Mucosa of gallbladder (tissue), 1 donor: ENCODE data around the gene EPHB1. TPM values are rescaled to one million over a fixed set of nuclear protein-coding genes. Genes with fewer than 3 reads are reported as not detected.

Experiments
- DNase-seq: peaks from one replicate; pipeline ENCODE4 v3.0.0-alpha.2; 2020; ENCODE audit warnings: low spot score
- total RNA-seq: library from RNA; stranded (reverse); gene quantifications from one replicate; pipeline ENCODE4 v1.2.1, GENCODE V29; 2021
- donor health status: DM: no; HTN: no; CAD: no.

The EPHB1 gene
- total RNA-seq, 1 donor from 2014 or later: 2.0 TPM

DNA sequence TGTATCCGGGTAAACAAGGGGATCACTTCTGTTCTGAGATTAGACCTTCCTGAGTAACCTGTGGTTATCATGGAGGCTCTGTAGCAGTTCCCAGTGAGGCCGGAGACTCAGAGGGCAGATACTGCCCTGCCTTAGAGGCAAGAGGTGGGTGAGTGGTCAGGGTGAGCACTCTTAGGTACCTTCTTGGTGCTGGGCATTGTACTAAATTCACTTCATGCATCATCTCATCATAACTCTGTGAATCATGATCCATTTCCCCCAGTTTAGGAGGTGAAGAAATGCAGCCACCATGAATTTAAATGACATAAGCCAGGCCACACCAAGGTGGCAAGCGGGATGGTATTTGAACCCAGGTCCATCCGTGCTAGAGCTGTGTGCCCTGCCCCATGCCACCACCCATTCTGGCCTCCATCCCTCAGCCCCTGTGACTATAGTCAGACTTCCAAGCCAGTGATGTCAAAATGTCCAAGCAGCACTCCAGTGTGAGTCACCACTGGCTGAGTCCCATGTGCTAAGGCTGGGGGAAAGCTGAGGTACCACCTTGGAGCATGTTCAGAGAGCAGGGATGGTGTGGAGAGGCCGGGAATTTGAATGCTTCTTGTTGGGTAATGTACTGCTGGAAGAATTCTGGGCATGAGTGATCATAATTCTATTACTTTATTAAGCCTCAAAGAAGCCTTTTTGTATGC is 88.8 kb downstream of the EPHB1 start:
- no peak for DNase-seq

DNA sequence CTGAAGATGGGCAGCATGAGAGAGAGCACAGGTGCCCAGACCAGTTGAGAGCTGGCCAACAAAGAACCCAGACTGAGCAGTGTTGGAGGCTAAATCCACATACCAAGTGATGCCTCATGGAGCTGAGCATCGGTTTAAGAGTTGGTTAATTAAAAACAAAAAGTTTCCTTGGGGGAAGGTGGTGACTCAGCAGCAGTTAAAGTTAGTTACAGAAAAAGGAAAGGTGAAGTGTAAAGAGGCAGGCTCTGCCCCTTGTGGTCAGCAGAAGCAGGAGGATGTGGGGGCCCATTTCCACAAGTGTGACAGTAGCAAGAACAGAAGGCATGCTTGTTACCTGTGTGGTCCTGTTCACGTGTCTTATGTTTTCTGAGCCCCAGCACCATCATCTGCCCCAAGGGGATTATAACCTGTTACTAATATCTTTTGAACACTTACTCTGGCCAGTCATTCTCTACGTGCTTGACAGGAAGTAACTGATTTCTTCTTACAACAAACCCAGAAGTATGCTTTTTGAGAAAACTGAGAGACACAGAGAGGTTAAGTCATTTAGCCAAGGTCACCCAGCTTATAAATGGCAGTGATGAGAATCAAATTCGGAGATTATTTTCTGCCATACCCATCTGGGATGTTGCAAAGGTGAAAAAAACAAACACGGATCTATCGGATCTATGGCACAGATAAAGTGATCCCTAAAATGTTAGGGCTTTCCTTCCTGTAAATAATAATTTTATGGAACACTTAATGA is 91.0 kb downstream of the EPHB1 start:
- no peak for DNase-seq

DNA sequence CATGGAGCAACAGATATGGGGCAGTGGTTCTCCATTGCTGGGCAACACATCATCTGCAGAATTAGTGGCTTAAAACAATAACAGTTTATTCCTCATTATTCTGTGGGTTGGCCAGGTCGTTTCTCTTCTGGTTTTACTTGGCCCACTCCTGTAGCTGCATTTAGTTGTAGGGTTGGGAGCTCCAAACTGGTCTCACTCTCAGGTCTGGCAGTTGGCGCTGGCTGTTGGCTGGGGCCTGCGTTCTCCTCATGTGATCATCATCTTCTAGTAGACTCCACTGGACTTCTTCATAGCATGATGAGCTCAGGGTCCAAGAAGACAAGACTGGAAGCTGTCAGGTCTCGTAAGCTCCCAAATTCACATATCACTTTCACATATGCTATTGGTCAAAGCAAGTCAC is 91.9 kb downstream of the EPHB1 start:
- no peak for DNase-seq

DNA sequence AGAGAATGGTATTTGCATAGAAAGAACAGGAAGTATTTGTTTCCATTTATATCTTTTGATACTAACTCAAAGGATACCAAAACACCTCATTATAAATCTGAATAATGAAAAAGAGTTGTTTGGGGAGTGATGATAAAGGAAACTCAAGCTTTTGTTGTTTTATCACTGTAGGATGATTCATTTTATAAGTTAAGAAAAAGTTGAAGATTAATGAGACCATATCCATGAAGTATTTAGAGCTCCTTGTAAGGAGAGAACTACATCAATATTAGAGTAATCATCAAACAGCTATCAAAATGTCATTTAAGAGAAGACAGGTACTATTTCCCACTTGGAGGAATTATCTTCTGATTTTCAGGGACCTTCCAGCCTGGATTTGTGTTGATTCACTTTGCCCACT is 92.5 kb downstream of the EPHB1 start:
- DNase-seq: no peak

DNA sequence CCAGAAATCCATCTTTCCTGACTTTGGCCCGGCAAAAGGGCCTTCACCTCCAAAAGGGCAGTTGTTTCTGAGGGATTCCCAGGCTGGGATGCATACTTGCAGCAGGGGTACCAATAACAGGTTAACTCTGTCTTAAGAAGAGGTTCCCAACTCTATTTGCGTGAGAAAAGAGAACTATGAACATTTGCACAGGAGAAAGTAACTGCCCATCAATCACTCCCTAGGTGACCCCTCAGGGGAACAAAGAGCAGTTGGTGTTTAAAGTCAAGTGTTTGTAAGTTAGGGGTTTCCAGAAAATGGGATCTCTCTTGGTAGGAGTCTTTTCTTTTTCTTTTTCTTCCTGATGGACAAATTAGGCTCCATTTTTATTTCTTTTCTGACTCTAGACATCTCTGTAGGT is 97.3 kb downstream of the EPHB1 start:
- DNase-seq: no peak

DNA sequence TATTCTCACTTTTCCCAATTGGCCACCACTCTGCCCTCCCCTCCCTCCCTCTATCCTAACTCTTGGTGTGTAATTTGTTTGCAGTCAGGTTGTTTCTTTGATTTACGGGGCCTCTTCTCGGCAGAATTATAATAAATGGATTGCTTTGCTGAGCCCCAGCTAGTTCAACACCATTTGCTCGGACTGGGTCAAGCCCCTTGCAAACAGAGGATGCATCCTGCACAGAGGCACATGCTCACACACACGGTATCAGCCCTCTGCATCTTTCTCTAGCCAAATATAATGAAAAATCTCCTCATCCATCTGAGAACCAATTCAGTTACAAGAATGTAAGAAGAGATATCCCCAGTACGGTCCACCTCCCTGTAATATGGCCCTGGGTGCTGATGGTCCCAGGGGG is 97.7 kb downstream of the EPHB1 start:
- no peak for DNase-seq

DNA sequence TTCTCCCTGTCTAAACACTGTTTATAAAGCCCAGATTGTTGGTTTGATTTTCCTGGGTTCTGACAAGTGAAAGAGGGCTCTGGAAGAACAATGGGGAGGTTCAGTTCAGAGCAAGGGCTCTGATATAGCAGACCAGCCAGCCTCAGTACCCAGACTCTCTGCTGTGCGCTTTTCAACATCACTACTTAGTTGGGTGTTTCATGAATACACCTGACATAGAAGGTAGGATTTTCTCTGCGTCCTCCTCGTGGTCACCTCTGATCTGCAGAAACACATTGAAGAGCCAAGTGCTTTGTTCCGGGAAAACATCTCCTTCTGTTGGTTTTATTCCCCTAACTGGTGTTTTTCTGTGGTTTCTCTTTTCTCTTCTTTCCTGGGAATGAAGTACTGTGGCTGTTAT is 99.5 kb downstream of the EPHB1 start:
- no peak for DNase-seq

DNA sequence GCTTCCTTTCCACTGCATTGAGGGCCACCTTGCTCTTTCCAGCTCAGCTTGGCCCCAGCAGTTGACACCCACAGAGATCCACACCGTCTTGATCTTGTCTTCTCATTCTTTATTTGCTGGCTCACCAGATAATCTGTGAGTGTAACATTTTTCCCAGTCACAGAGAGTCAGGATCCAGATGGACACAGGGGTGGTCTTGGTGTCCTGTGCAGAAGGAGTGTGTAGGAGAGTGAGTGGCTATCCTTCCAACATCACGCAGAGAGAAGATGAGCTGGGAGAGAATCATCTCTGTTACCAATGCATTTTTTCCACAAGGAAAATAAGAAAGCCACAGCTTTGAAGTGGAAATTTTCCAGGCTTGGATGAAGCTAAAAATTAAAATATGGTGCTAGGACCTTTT is 100.1 kb downstream of the EPHB1 start:
- DNase-seq: no peak

DNA sequence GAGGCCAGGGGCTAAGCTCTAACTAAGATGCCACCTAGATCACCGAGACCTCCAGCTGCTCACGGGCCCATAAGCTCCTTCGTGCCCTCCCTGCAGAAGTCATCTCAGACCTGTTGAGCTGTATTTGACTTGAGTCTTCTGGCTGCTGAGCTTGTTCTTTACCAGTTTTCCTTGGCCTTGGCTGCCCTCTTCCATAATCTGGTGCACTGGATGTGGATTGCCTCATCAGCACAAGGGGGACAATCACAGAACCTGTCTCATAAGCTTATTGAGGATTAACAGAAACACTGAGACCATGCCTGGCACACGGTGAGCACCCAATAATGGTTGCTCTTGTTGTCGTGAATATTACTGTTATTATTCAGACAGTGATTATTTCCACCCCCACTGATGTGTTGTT is 101.1 kb downstream of the EPHB1 start:
- DNase-seq: no peak

DNA sequence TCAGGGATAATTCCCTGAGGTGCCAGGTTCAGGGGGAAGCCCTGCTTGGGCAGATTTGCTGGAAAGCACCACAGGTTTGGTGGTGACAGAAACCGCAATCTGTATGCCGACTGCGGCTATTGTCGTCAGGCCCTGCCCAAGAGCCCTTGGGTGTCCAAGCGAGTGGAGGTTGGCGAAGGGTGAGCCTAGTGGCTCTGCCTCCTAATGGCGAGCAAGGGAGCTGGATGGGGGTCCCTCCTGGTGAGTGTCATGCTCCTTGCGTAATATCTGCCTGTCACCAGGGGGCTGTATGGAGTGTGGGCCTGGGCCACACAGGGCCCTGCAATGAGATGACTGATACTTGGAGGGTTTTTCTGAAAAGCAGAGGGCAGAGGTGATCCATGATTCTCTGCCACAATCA is 101.6 kb downstream of the EPHB1 start:
- no peak for DNase-seq

DNA sequence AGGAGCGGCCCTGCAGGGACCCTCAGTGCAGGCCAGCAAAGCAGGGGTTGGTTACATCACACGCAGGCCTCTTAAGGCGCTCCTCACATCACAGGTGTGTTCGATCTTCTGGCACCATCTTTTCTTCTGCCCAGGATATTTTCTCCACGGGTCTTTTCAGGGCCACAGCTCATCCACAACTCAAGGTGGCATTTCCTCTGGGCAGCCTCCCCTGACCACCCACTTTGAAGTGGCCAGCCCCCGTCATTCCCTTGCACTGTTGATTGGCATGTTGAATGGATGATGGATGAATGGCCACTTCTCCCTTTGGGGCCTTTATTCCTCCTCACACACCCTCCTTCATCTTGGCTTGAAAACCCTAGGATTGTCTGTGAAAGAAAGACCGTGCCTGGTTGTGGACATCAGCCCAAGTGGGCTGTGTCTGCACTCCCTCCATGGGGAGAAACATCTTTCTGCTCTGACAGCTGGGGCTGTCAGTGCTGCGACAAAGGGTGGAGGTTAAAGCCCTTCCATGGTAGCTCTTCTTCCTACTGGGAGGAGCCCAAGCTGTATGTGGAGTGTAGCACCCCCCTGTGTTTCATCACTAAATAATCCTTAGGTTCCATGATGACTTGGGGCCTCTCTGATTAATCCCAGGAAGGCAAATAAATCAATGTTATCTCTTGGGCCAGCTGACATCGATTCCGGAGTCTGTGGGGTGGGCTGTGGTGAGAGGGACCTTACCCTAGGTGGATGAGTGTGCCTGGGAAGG is 102.5 kb downstream of the EPHB1 start:
- no peak for DNase-seq

DNA sequence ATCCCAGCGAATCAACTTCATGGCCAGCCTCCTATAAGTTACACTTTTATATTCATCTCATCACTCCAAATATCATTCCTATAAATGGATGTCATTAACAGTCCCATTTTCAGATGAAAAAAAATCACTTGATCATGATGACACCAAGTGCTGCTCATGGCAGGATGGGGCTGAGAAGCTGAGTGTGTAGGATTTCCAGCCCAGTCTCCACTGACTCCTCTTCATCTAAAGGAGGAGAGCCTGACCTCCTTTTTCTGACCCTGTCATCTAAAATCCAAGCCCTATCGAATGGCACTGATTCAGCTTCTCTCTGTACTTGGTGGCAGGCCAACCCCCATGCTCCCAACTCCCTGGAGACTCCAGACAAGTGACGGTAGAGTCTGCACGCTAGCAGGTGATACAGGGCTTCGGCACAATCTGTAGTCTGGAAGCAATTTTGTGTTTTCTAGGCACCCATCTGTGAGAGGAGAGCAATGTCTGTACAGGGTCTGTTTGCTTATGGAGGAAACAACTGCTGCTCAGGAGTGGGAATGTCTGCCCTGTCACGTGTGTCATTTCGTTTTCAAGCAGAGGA is 103.2 kb downstream of the EPHB1 start:
- no peak for DNase-seq

DNA sequence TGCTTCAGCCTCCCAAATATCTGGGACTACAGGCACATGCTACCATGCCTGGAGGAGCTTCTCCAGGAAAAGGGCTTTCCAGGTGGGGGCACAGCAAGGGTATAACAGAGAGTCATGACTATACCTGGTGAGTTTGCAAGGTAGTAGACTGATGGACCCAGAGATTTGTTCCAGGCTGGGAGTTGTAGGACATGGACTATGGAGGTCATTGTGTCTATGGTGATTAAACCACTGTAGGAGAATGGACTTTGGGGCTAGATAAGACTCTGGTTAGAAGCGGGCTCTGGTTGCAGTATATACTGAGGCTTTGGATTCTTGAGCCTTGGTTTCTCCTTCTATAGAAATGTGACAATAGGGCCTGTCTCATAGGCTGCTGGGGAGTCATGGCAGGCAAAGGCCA is 104.7 kb downstream of the EPHB1 start:
- DNase-seq: no peak

DNA sequence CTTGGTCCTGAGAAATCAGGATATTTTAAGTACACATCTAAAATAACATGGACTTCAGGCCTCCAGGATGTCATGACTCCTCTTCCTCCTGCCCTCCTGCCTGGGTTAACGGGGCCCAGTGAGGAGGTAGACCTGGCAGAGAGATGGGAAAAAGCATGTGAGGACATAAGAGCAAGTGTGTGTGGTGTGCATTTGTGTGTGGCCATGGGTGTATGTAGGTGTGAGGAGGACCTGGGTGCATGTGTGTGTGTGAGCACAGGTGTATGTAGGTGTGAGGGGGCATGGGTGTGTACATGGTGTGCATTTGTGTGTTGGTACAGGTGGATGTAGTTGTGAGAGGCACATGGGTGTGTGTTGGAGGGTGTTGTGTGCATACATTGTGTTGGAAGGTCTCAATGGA is 105.4 kb downstream of the EPHB1 start:
- no peak for DNase-seq

DNA sequence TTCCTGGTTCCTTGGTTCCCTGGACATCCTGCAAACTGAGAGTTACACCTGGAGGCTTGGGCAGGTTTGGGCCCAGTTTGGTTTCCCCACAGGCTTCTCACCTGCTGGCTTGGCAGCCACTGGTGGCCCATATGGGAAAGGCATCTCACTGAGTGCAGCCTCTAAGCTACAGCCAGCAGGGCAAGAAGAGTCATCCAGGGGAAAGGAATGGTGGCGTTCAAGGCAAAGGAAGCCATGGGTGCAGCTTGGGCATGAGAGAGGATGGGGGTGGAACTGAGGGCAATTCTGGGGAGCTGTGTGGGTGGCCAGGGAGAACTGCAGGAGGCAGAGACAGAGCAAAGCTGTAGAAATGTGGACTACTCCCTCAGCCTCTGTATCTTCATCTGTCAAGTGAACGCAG is 106.4 kb downstream of the EPHB1 start:
- no peak for DNase-seq

DNA sequence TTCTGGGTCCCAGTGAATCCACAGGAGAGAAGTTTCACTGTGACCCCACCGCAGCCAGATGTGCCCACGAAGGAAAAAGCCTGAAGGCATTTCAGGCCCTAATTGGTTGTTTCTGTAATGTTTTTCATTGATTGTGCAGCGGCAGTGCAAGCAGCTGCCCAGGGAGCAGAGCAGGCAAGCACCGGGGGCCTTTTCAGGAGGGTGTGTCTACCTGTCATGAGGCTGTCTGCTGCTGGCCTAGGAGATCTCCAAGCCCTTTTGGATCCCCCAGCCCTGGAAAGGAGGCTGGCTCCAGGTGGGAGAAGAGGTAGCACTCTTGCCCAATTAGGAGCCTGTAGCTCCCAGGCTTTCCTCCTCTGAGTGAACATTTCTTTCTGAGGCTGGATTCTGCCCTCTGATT is 108.8 kb downstream of the EPHB1 start:
- no peak for DNase-seq

DNA sequence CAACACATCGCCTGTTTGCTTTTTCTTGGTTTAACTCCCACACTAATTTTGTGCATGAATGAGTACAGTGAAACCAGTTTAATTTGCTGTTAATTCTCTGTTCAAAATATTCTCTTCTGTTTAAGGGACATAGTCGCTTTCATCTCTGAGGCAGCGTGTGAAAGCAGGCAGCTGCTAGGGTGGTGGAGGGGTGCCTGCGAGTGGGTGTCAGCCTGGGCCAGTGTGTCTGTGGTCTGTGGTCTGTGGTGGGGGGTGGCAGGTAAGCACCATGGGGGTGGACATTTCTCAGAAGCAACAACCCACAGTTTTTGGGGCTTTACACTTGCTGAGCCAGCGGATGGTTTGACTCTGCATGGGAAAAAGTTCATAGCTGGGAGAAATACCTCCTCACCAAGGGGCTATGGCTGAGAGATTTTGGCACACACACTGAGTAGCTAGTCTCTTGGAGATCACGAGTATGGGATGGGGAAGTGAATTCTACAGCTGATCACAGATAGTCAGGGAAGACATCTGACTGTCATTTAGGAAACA is 109.2 kb downstream of the EPHB1 start:
- DNase-seq: no peak

DNA sequence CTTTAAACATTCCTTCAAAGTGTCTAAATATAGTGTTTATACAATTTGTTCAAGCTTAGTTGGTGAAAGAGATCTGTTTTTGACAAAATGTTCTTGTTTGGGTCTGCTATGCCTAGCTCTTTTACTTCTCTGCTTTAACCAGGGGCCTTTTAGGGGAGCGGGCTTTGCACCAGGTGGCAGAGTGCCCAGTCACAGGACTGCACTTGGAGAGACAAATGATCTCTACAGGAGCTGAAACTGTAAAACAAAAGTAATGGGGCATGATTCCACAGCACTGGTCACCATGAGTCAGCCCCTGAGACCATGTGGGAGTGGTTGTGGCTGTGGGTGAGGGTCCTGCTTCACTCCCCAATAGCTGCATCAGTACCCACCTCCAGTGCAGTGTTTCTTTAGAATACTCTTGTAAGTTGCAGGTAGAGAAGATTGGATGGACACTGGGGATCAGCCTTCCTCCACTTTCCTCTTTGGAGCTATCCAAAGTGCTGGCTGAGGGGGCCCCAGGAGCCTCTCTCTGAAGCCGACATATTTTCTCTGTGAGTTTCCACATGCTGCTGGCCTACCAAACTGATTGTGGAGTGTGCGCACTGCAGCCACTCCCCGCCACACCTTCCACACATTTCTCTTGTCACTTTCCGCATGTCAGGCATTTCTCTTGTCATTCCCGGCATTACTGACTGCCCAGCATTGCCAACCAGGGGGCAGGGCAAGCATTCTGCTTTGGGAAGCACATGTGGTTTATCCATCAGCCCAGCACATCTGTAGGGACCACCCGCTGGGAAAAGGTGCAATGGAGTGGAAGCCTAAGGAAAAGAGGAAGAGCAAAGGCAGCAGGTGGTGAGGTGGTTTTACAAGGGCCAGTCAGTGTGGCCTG is 110.0 kb downstream of the EPHB1 start:
- DNase-seq: no peak

DNA sequence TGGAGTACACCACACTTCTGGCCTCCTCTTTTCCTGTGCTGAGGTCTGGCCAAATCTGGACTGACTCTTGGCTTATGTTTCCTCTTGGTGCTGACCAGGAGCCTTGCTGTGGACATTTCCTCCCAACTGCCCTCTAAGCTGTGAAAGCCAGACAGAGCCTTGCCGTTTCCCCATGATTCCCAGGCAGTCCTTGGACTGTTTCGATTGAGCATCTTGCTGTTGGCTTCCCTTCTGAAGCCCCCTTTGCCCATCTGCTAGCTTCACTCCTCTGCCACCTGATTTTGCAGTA is 110.5 kb downstream of the EPHB1 start:
- no peak for DNase-seq

DNA sequence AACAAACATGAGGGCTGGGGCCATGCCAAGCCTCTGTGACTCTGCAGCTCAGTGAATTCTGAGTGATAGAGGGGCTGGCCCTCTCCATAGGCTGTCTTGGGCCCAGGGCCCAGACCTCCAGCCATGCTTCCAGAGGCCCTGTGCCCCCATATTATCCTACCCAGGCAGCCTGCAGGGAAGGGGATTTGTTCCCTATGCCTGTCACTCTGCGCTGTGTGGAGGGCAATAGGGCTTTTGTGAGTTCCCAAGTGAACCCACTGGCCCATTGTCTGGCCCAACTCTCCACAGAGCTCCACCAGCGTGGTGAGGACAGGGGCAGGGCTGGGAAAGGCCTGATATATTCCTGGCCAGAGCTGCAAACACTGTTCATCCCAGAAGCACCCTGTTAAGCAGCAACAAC is 113.2 kb downstream of the EPHB1 start:
- no peak for DNase-seq

DNA sequence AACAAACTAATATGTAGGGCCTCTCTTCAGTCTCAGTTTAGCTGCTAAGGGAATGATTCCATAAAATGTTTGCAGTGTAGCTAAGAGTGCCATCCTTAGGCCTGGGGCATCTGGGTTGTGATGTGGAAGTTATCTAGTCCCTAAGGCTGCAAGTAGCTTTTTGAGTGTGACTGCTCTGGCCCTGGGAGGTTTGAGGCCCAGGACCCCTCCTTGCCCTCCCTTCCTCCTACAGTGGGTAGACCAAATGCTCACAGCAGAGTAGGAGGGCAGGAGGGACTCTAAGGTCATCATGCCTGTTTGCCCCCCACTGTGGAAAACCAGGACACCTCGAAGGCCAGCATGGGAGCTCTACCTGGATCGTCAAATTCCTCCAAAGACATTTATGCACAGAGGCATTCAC is 115.0 kb downstream of the EPHB1 start:
- DNase-seq: no peak
